ENCODE data around the gene PROB1.

- no peak for TF ChIP-seq POLR2A (IDR thresholded peaks at IDR 0.05)
- no peak for TF ChIP-seq CTCF (IDR thresholded peaks at IDR 0.05)
These were observed 17.7 kb downstream of the PROB1 start for GRCh38 chr5:139377226-139377625.

Measured in lower leg skin (tissue), 3 donors.